ENCODE data around the gene GMPR2. TPM values are rescaled to one million over a fixed set of nuclear protein-coding genes. Genes with fewer than 3 reads are reported as not detected.
A peak's percentile ranks its signal among the peaks of the same experiment; 100 is the strongest.

GMPR2 gene
- total and polyA plus RNA-seq, 2 of the 4 experiments (the other 2 are of a cell fraction) = 63.7 to 92.5 TPM

DNA sequence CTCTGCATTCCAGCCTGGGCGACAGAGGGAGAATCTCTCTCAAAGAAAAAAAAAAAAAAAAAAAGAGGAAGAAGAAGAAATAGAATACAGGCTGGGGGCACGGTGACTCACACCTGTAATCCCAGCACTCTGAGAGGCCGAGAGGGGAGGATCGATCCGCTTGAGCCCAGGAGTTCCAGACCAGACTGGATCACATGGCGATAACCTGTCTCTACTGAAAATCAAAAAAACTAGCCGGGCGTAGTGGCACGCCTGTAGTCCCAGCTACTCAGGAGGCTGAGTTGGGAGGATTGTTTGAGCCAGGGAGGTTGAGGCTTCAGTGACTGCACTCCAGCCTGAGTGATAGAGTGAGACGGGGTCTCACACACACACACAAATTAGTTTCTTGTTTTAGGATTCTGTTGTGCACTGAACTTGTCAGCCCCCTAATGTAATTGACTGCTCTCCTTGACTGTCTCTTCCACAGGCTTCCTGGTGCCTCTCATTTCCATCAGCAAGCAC lies 10.7 kb downstream of the GMPR2 start:
- Histone ChIP-seq H3K18ac (ENCODE audit: low read depth, low read length) (0 out of 2 replicates have a peak overlapping the region, but pooled peaks have one; percentile 16), H2BK15ac (ENCODE audit: low read depth, low read length) (peak overlapping the region; percentile 15; the same call in 1 of the 3 replicates), H3K14ac (replicated peaks; ENCODE audit: low read depth, low read length) (peak overlapping the region; percentile 88), H4K5ac (ENCODE audit: low read depth, low read length) (peak overlapping the region; percentile 93), H3K9me3 (ENCODE audit: control insufficient read depth, insufficient read depth, low read length) (no peaks in the 10 kb centered on the region), H2BK20ac (ENCODE audit: low read depth, low read length) (peak overlapping the region; percentile 33; the same call in 1 of the 2 replicates), H2BK5ac (ENCODE audit: low read depth, low read length, poor library complexity, severe bottlenecking) (peak overlapping the region; percentile 49), H2AFZ (replicated peaks; ENCODE audit: low read length, poor library complexity) (peak overlapping the region; percentile 89), H3K79me1 (ENCODE audit: low read depth in 1 of 2, low read length in 2 of 2) (peaks cover 25 to 37% of the 10 kb centered on the region in 2 experiments), H3K9ac (ENCODE audit: low read depth, low read length) (peak overlapping the region; percentile 59), H3K27me3 (ENCODE audit: control insufficient read depth, insufficient read depth, low read length) (no peaks in the 10 kb centered on the region), H4K8ac (ENCODE audit: low read depth in 2 of 2, low read length in 2 of 2) (peak overlapping the region; percentile 86 to 91), H4K20me1 (ENCODE audit: insufficient read depth, low read length) (peaks cover 4% of the 10 kb centered on the region), H4K91ac (ENCODE audit: insufficient read depth, low read depth, low read length) (peak overlapping the region; percentile 55), H3K4me3 (ENCODE audit: insufficient read depth, low read depth, low read length) (peak overlapping the region; percentile 82), H3K4me1 (ENCODE audit: control insufficient read depth, insufficient read depth, low read length) (peaks cover 13% of the 10 kb centered on the region), H3K4me2 (ENCODE audit: low read depth, low read length) (peak overlapping the region; percentile 62), H3K36me3 (ENCODE audit: control insufficient read depth, insufficient read depth, low read length) (peaks cover 20% of the 10 kb centered on the region), H3K23ac (ENCODE audit: low read depth, low read length) (peak overlapping the region; percentile 82), H3K4ac (ENCODE audit: low read depth, low read length) (peak overlapping the region; percentile 82), H2BK120ac (ENCODE audit: low read depth, low read length) (peak overlapping the region; percentile 72), H3K27ac (ENCODE audit: insufficient read depth, low read length) (peak overlapping the region; percentile 88), H3K56ac (ENCODE audit: extremely low read depth, insufficient read depth, low read length) (no peak overlapping the region), H3K9me1 (ENCODE audit: insufficient read depth, low read length) (peaks cover 18% of the 10 kb centered on the region), H2AK9ac (replicated peaks; ENCODE audit: low read depth, low read length, poor library complexity) (peak overlapping the region; percentile 45), H2AK5ac (ENCODE audit: low read depth, low read length) (peak overlapping the region; percentile 98)
- no peak for ATAC-seq (ENCODE audit: low read depth)
- DNase-seq = no peak
- dilution Hi-C loops (cut with HindIII; ENCODE audit: low sequenced_read_pairs, unreplicated experiment) (no loop called here), intact Hi-C loops (cut with micrococcal nuclease) (loop anchor here (1.0 to 5.0 kb wide), 4 partner anchors 27 to 231 kb away; partner anchors contain the start of gene RABGGTA), in situ Hi-C loops (cut with MboI; ENCODE audit: low sequenced_read_pairs) (loop anchor here (5.0 kb wide), 1 partner anchor 54 kb away; the partner anchor contains the start of genes DHRS1 and NOP9)
- ChIA-PET CTCF (interaction anchor here (0.7 to 2.5 kb wide), 9 partner anchors 8 to 199 kb away, joined by 3 to 23 read pairs (median 4); partner anchors contain the start of genes DHRS1, LTB4R, NOP9 and RABGGTA), POLR2A (ENCODE audit: unreplicated experiment) (interaction anchor here (0.7 kb wide), 1 partner anchor 13 kb away, joined by 11 read pairs; no protein-coding TSS in a partner anchor)
- no TSS peak for BruUV-seq (replicated peaks)
- WGBS, 2 experiments (ENCODE audit: extremely low coverage in 2 of 2, insufficient read length in 1 of 2) = 80% methylated on average over 1 of the region's 10 CpGs; no CpG with 5 or more reads in 1 of the 2 experiments
- TF ChIP-seq RCOR1 (IDR thresholded peaks at IDR 0.05; ENCODE audit: insufficient replicate concordance, low read length) (no peak), NFE2L2 (IDR thresholded peaks at IDR 0.05; ENCODE audit: low read depth, low read length) (no peak), FOS (IDR thresholded peaks at IDR 0.05; ENCODE audit: low read depth, low read length) (no peak), CHD1 (IDR thresholded peaks at IDR 0.05; ENCODE audit: low read depth, low read length) (no peak), RAD21 (IDR thresholded peaks at IDR 0.05; ENCODE audit: low read length) (no peak), POLR2A (IDR thresholded peaks at IDR 0.05; ENCODE audit: low read depth, low read length) (no peak), MAFK (IDR thresholded peaks at IDR 0.05; ENCODE audit: low read depth, low read length) (no peak), BHLHE40 (IDR thresholded peaks at IDR 0.05; ENCODE audit: low read depth, low read length) (no peak), SMC3 (IDR thresholded peaks at IDR 0.05; ENCODE audit: low read depth, low read length) (no peak), RFX5 (IDR thresholded peaks at IDR 0.05; ENCODE audit: low read depth, low read length) (no peak), CTCF (conservative IDR thresholded peaks at IDR 0.05; ENCODE audit: low read depth, low read length) (no peak), MAZ (IDR thresholded peaks at IDR 0.05; ENCODE audit: borderline replicate concordance, low read depth, low read length) (no peak), ELK1 (IDR thresholded peaks at IDR 0.05; ENCODE audit: borderline replicate concordance, low read depth, low read length) (no peak), CEBPB (IDR thresholded peaks at IDR 0.05; ENCODE audit: low read depth, low read length) (no peak)
- TF ChIP-seq, protein P1, sequence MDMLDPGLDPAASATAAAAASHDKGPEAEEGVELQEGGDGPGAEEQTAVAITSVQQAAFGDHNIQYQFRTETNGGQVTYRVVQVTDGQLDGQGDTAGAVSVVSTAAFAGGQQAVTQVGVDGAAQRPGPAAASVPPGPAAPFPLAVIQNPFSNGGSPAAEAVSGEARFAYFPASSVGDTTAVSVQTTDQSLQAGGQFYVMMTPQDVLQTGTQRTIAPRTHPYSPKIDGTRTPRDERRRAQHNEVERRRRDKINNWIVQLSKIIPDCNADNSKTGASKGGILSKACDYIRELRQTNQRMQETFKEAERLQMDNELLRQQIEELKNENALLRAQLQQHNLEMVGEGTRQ (IDR thresholded peaks at IDR 0.05; ENCODE audit: low read depth, low read length) = no peak

Data from IMR-90 (cell line).